GM21576 (cell line): ENCODE data around the gene DPEP3.
"Not testable (repeated sequence)": the region's sequence is repeated elsewhere in the genome, so short reads cannot be mapped to it uniquely, and the experiment has no call there.

Experiments used
- ATAC-seq: cut with Tn5 transposase; IDR thresholded peaks from one replicate; pipeline ENCODE4 v1.9.1; 2021; ENCODE audit warnings: mild to moderate bottlenecking, moderate library complexity; ENCODE audit not compliant: unreplicated experiment

The DPEP3 gene

GRCh38 chr16:67979955-67980678 is at the start of gene DPEP3:
Gene DPEP3 (minus strand): TSS chr16:67980499. CDS start chr16:67980380, 119 bp downstream.
- ATAC-seq = no peak

- no peak for ATAC-seq
Measured at GRCh38 chr16:68028996-68029395, 48.7 kb upstream of the DPEP3 start.

DNA sequence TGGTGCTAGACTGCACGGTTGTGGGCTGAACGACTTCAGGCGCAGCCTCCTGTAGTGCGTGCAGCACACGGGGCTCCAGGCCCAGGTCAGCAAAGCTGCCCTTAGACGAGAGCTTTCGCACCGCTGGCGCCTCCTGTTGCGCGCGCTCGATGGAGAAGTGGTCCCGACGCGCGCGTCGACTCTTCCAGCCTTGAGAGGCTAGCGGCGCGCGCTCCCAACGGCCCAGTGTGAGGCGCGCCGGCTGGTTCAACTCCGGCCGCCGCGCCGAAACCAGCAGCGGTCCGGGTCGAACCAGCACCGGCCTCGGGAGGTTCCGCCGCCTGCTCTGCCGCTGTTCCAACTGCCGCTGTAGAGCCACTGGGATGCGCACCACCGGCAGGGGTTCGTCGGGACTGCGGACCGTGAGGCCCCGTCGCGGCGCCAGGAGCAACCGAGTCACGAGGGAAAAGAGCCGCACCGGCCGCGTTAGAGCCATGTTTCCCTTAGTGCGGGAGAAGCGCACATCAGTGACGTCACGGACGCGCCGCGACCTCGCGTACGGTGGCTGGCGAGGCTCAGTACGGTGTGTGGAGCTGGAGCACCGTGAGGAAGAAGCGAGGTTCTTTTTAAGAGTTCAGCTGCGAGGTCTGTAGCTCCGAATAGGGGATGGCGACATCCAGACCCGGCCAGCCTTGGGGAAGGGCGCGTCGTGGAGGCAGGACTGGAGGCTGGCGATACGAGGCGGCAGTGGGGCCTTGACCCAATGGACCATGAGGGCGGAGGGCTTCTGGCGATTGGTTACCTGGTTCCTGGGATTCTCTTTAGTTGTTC is 42.6 kb upstream of the DPEP3 start, which contains the start of the genes DDX28 and DUS2:
Gene DDX28, minus strand, starts transcription at position 505 of the 810 bp plus-strand sequence. Its CDS starts 30 bp downstream, at position 475.
Gene DUS2, plus strand, starts transcription at position 557 of the 810 bp plus-strand sequence. CDS start 14,740 bp downstream, outside the sequence.
- peak; percentile 79 for ATAC-seq

DNA sequence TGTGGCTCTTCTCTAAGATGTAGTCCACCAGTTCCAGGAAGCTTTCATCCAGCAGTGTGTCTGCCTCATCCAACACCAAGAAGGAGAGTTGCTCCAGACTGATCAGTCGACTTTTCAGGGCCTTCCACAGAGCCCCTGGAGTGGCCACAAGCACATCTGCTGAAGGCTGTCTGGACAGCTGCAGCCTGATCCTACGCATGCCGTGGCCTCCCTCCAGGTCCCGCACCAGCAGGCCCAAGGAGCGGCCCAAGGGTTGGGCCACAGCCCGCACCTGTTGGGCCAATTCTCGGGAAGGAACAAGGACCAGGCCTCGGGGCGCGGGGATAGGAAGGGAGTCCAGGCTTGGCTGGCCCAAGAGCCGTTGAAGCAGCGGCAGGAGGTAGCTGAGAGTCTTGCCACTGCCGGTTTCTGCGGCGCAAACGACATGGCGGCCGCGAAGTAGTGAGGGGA is 42.0 kb upstream of the DPEP3 start:
- ATAC-seq = no peak

DNA sequence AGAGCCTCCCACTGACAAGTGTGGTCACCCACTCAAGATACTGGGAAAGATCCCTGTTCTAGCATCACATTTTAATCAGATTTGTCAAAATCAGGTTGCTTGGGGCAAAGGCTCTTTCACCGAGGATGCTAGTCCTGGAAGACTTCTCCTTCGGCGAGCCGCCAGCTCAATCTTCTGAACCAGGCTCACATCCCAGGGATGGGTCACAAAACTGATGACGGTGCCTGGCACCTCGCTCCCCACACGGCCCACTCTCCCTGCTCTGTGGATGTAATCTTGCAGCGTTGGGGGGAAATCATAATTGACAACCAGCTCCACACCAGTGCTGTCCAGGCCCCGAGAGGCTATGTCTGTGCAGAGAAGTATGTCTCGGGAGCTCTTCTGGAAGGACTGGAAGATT is 41.2 kb upstream of the DPEP3 start:
- no peak for ATAC-seq

DNA sequence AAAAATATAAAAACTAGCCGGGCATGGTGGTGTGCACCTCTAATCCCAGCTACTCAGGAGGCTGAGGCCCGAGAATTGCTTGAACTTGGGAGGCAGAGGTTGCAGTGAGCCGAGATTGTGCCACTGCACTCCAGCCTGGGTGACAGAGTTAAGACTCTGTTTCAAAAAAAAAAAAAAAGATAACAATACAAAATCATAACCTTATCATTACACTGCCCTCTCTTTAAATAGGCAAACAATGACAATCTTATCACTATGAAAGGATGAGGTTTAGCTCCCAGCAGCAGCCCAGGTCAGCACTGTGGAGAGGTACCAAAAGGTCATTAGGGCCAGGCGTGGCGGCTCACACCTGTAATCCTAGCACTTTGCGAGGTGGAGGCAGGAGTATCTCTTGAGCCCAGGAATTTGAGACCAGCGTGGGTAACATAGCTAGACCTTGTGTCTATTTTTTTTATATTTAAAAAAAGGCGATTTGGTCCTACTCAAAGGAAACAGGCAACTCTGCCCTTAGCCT is 38.9 kb upstream of the DPEP3 start:
- ATAC-seq = no peak

GRCh38 chr16:68015681-68016080 is 35.4 kb upstream of the DPEP3 start, which contains the start of gene DPEP2NB:
Gene DPEP2NB (minus strand): TSS chr16:68015911. CDS start chr16:68015770, 141 bp downstream.
- no peak for ATAC-seq

DNA sequence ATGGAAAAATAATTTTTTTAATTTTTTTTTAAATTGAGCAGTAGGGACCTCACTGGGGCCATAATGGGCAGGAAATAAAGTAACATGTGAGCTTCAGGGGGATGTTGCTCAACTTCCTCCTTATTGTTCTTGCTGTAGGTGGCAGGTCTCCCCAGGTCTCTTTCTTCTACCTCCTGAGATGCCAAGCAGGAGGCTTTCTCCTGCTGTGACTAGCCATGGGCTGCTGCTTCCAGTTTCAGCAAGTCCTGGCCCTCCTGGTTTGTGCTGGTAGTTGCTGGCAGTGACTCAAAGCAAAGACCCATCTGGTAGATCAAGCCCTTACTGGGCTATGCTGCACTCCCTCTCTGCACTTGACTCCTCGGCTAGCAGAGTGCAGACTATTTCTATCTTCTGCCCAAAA is 33.1 kb upstream of the DPEP3 start:
- ATAC-seq = no peak

DNA sequence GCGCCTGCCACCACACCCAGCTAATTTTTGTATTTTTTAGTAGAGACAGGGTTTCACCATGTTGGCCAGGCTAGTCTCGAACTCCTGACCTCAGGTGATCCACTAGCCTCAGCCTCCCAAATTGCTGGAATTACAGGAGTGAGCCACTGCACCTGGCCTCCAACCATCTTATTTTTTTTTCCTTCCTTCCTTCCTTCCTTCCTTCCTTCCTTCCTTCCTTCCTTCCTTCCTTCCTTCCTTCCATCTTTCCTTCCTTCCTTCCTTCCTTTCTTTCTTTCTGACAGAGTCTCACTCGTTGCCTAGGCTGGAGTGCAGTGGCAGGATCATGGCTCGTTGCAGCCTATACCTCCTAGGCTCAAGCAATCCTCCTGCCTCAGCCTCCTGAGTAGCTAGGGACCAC is 29.6 kb upstream of the DPEP3 start:
- ATAC-seq = not testable (repeated sequence)

GRCh38 chr16:68009157-68009735 is 28.9 kb upstream of the DPEP3 start:
- no peak for ATAC-seq

GRCh38 chr16:68005786-68006286 is 25.5 kb upstream of the DPEP3 start:
- ATAC-seq = no peak

DNA sequence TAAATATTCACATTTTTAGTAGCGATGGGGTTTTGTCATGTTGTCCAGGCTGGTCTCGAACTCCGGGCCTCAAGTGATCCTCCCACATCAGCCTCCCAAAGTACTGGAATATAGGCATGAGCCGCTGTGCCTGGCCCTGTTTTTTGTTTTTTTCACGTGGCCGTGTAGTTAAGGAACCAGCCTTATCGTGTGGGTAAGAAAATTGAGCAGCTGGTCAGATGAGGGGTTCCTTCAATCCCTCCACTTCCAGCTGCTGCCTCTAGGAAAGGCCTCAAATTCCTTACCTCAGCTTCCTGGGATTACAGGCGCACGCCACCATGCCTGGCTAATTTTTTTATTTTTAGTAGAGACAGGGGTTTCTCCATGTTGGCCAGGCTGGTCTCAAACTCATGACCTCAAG is 24.9 kb upstream of the DPEP3 start:
- no peak for ATAC-seq

GRCh38 chr16:68003031-68003430 is 22.7 kb upstream of the DPEP3 start:
- ATAC-seq = no peak

DNA sequence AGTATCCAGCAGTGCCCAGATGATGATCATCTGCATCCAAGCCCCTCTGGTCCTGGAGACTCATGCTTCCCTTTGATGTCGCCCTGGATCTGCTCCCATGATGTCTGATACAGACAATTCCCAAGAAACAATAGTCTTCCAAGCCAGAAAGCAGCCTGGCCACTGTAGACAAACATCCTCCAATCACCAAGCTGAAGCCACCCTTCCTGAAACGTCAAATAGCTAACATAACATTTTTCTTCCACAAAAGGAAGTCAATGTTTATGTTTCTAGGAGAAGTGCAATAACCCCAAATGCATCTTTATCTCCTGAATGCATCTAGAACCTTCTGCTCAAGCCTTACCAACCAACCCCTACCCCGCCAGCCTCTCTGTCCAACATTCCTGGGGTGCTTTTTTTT is 20.2 kb upstream of the DPEP3 start:
- ATAC-seq = no peak

- no peak for ATAC-seq
Measured at GRCh38 chr16:67999985-68000384, 19.7 kb upstream of the DPEP3 start.

- not testable (repeated sequence) for ATAC-seq
Measured at GRCh38 chr16:67998779-67999688, 18.7 kb upstream of the DPEP3 start, which contains the start of gene DPEP2. Gene DPEP2 (minus strand): TSS chr16:67999484. CDS start chr16:67993212, 6,272 bp downstream.

- not testable (repeated sequence) for ATAC-seq
Measured at GRCh38 chr16:67998231-67998778, 18.0 kb upstream of the DPEP3 start.

- no peak for ATAC-seq
Measured at GRCh38 chr16:67996666-67997065, 16.4 kb upstream of the DPEP3 start.

DNA sequence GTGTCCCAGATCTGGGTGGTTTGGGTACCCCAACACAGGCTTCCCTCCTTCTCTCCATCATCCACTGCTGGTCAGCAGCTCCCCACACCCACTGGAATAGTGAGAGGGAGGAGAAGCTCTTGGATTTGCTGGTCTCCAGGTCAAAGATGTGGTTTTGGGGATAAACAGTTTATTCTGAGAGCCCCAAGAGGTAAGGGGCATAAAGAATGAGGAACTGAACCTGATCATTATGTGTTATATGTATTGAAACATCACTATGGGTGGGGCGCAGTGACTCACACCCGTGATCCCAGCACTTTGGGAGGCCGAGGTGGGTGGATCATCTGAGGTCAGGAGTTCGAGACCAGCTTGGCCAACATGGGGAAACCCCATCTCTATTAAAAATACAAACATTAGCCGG is 15.1 kb upstream of the DPEP3 start:
- ATAC-seq = no peak
